NCI-H526 (cell line): ENCODE data around the gene QRFP.
"Not testable (repeated sequence)": the region's sequence is repeated elsewhere in the genome, so short reads cannot be mapped to it uniquely, and the experiment has no call there.

Experiments used
- DNase-seq, 2 experiments: peaks; one replicate each; lab custom pipeline; 2025; lab: John Stamatoyannopoulos, UW

The QRFP gene

GRCh38 chr9:130849356-130849755 is 47.3 kb downstream of the QRFP start:
- no peak for DNase-seq

- DNase-seq = not testable (repeated sequence)
Observed at GRCh38 chr9:130848514-130848913, 48.1 kb downstream of the QRFP start.

GRCh38 chr9:130847306-130848217 is 49.0 kb downstream of the QRFP start:
- no peak for DNase-seq

GRCh38 chr9:130846487-130847305 is 49.9 kb downstream of the QRFP start:
- DNase-seq = no peak

GRCh38 chr9:130845901-130846481 is 50.6 kb downstream of the QRFP start:
- DNase-seq = no peak

GRCh38 chr9:130845254-130845653 is 51.4 kb downstream of the QRFP start:
- DNase-seq = no peak

GRCh38 chr9:130844044-130844451 is 52.6 kb downstream of the QRFP start:
- DNase-seq = no peak

GRCh38 chr9:130843049-130843908 is 53.3 kb downstream of the QRFP start:
- DNase-seq = no peak
